ENCODE results near the gene RASSF1. TPM values are rescaled to one million over a fixed set of nuclear protein-coding genes. Genes with fewer than 3 reads are reported as not detected.

RASSF1 gene
- total and polyA plus RNA-seq, 10 of the 15 experiments (the other 5 are each of a cell fraction or from before 2014, with no cell fraction given) = 4.4 to 59.6 (median 37.2) TPM

GRCh38 chr3:50298836-50299637 is 41.6 kb downstream of the RASSF1 start, which contains the start of the genes HYAL3 and NAA80 (continued):
- TF ChIP-seq SKIL (IDR thresholded peaks at IDR 0.05; ENCODE audit: low read depth, poor library complexity, severe bottlenecking) (no peak), ZZZ3 (IDR thresholded peaks at IDR 0.05; ENCODE audit: control insufficient read depth, insufficient read length, low read depth) (no peak), NRF1 (conservative IDR thresholded peaks at IDR 0.05; ENCODE audit: low read depth, low read length) (no peak), SIX5 (IDR thresholded peaks at IDR 0.05; ENCODE audit: low read depth, low read length, severe bottlenecking) (no peak), RELA (IDR thresholded peaks at IDR 0.05; ENCODE audit: borderline replicate concordance, partially characterized antibody) (no peak), MLLT1 (IDR thresholded peaks at IDR 0.05) (peak; percentile 76), RUNX3 (IDR thresholded peaks at IDR 0.05; ENCODE audit: low read length) (no peak; the same call in none of the 2 replicates), ZNF687 (IDR thresholded peaks at IDR 0.05) (peak; percentile 77), POU2F2 (IDR thresholded peaks at IDR 0.05; ENCODE audit: borderline replicate concordance, low read depth, low read length) (peak; percentile 65; the same call in 2 of the 3 replicates), HDAC6 (IDR thresholded peaks at IDR 0.05; ENCODE audit: unreplicated experiment) (no peak), RCOR1 (conservative IDR thresholded peaks at IDR 0.05; ENCODE audit: low read depth, low read length) (no peak), CHD4 (IDR thresholded peaks at IDR 0.05) (no peak), PRDM15 (CRISPR knock-in tag; IDR thresholded peaks at IDR 0.05) (no peak), PKNOX1 (IDR thresholded peaks at IDR 0.05) (no peak), TCF12 (IDR thresholded peaks at IDR 0.05; ENCODE audit: low read depth, low read length) (peak; percentile 2; the same call in 1 of the 2 replicates), NFXL1 (IDR thresholded peaks at IDR 0.05; ENCODE audit: borderline replicate concordance) (no peak)

Data from GM12878 (cell line).